GM06990 (cell line): ENCODE results near the gene ELAVL1.
A peak's percentile ranks its signal among the peaks of the same experiment; 100 is the strongest.

Experiments used
- DNase-seq: peaks from one replicate; pipeline ENCODE4 v3.0.0-alpha.2; 2011; ENCODE audit not compliant: insufficient read length; ENCODE audit errors: extremely low read depth
- H3K27me3 ChIP-seq: replicated peaks from 2 replicates; pipeline ENCODE4 v1.6.0; 2011; ENCODE audit warnings: low read length; ENCODE audit not compliant: control insufficient read depth, insufficient read depth
- H3K36me3 ChIP-seq: 2 replicates; pipeline ENCODE4 v1.5.1; 2011; ENCODE audit warnings: low read length; ENCODE audit not compliant: control insufficient read depth, insufficient read depth
- H3K4me3 ChIP-seq: replicated peaks from 2 replicates; pipeline ENCODE4 v1.5.1; 2011; ENCODE audit warnings: low read depth, mild to moderate bottlenecking, control low read depth, low read length
- CTCF ChIP-seq: IDR thresholded peaks from 2 replicates; pipeline ENCODE4 v1.5.1; 2011; ENCODE audit warnings: low read length, control low read depth, mild to moderate bottlenecking, inconsistent platforms; ENCODE audit not compliant: insufficient read depth, poor library complexity, severe bottlenecking

Gene ELAVL1

GRCh38 chr19:7924651-7925170 lies 80.7 kb downstream of the ELAVL1 start:
- H3K4me3 ChIP-seq, result no peak overlapping the region
- peak; percentile 18 for DNase-seq
- TF ChIP-seq CTCF, result no peak

GRCh38 chr19:7924241-7924640 lies 81.2 kb downstream of the ELAVL1 start:
- Histone ChIP-seq H3K4me3 (no peak overlapping the region), H3K27me3 (no peaks in the 10 kb centered on the region), H3K36me3 (peaks cover 7% of the 10 kb centered on the region)
- DNase-seq, result no peak
- TF ChIP-seq CTCF, result no peak

More at GRCh38 chr19:7924651-7925170, 80.7 kb downstream of the ELAVL1 start:
- Histone ChIP-seq H3K27me3 (no peaks in the 10 kb centered on the region), H3K36me3 (peaks cover 7% of the 10 kb centered on the region)

GRCh38 chr19:7923295-7924191 lies 81.9 kb downstream of the ELAVL1 start:
- no peak for DNase-seq
- TF ChIP-seq CTCF, result no peak
- no peaks in the 10 kb centered on the region for H3K27me3 ChIP-seq

GRCh38 chr19:7922836-7923195 lies 82.6 kb downstream of the ELAVL1 start:
- Histone ChIP-seq H3K36me3 (peaks cover 7% of the 10 kb centered on the region), H3K4me3 (no peak overlapping the region), H3K27me3 (no peaks in the 10 kb centered on the region)
- no peak for TF ChIP-seq CTCF
- no peak for DNase-seq

More at GRCh38 chr19:7923295-7924191, 81.9 kb downstream of the ELAVL1 start:
- Histone ChIP-seq H3K4me3 (no peak overlapping the region), H3K36me3 (peaks cover 7% of the 10 kb centered on the region)

GRCh38 chr19:7921967-7922835 lies 83.2 kb downstream of the ELAVL1 start:
- Histone ChIP-seq H3K27me3 (no peaks in the 10 kb centered on the region), H3K36me3 (peaks cover 7% of the 10 kb centered on the region), H3K4me3 (no peak overlapping the region)
- TF ChIP-seq CTCF, result no peak
- DNase-seq, result peak; percentile 20
